Adrenal gland (tissue), 12 donors: Measurements from ENCODE around the gene VAPB. TPM values are rescaled to one million over a fixed set of nuclear protein-coding genes. Genes with fewer than 3 reads are reported as not detected.

Experiments used
- DNase-seq, 7 donors: peaks; one replicate each; pipeline ENCODE4 v3.0.0-alpha.2; 2019 to 2020
- H3K27ac ChIP-seq, 5 donors: fragments of 200-600 bp; sonication (generic) in 4 of 5; 1 replicate in 3 of 5; 2 replicates in 2 of 5; pipeline versions ENCODE4 v1.5.1 to v1.8.0; 2016 to 2020; ENCODE audit warnings: mild to moderate bottlenecking in 1 of 5
- H3K27me3 ChIP-seq: fragments of 200-600 bp; 2 replicates; pipeline ENCODE4 v1.8.0; 2021
- H3K36me3 ChIP-seq, 2 donors: fragments of 200-600 bp; replicated peaks in 1 of 2; 1 replicate in 1 of 2; 2 replicates in 1 of 2; pipeline versions ENCODE4 v1.5.1 to v1.8.0; 2018 to 2022
- H3K4me1 ChIP-seq, 2 donors: fragments of 200-600 bp; replicated peaks in 1 of 2; 1 replicate in 1 of 2; 2 replicates in 1 of 2; pipeline versions ENCODE4 v1.5.1 to v1.8.0; 2018 to 2021
- H3K4me3 ChIP-seq, 4 donors: fragments of 200-600 bp; sonication (generic) in 3 of 4; one replicate each; pipeline ENCODE4 v1.5.1; 2016 to 2018
- H3K9me3 ChIP-seq, 3 donors: fragments of 200-600 bp; sonication (generic) in 1 of 3; replicated peaks in 1 of 3; 1 replicate in 2 of 3; 2 replicates in 1 of 3; pipeline versions ENCODE4 v1.5.1 to v1.8.0; 2016 to 2021
- CTCF ChIP-seq, 6 experiments: fragments of 450-650 bp in 4 of 6; fragments of 200-600 bp in 2 of 6; sonication (generic) in 1 of 6; IDR thresholded peaks; 1 replicate in 5 of 6; 2 replicates in 1 of 6; pipeline versions ENCODE4 v1.5.1 to v1.8.0; 2016 to 2021; ENCODE audit warnings: antibody characterized with exemption in 6 of 6, mild to moderate bottlenecking in 2 of 6, moderate library complexity in 1 of 6
- POLR2A ChIP-seq, 2 donors: fragments of 450-650 bp; IDR thresholded peaks; one replicate each; pipeline ENCODE4 v1.6.1; 2017; ENCODE audit warnings: antibody characterized with exemption in 2 of 2, mild to moderate bottlenecking in 2 of 2, moderate library complexity in 1 of 2
- WGBS, 4 donors: extraction: QIAGEN DNeasy Blood & Tissue Kit in 2 of 4; methylation state at CpG; one replicate each; pipeline versions ENCODE4 v1.1.5 to v1.1.7; 2013 to 2017; 5-methylcytosine and 5-hydroxymethylcytosine counted together
- intact Hi-C, 2 donors: fragments of 100-400 bp; cut with DNase I; formaldehyde crosslinking; loops; one replicate each; pipeline versions ENCODE4 v1.14.1 to v1.15.0; 2022 to 2023
- polyA plus RNA-seq, 3 donors: library from polyadenylated mRNA; stranded (reverse); fragments of 200-250 nt in 2 of 3; fragments of 350-450 nt in 1 of 3; fragmentation: Illumina TruSeq in 1 of 3; extraction: RNeasy Lipid Tissue Mini Kit (QIAGEN cat#74804) in 1 of 3; gene quantifications; one replicate each; pipeline ENCODE4 v1.2.3, GENCODE V29; 2013 to 2014
- total RNA-seq, 9 donors: library from RNA; depleted of rRNA in 4 of 9; stranded (reverse); fragments of >200 nt in 4 of 9; fragments of 120-200 nt in 1 of 9; fragmentation: NEBNext Ultra II Directional in 1 of 9; extraction: Animal tissue kit (Norgen Biotek cat#: 25700) in 1 of 9; gene quantifications; one replicate each; pipeline versions ENCODE4 v1.1.0 to v1.2.4, GENCODE V29; 2013 to 2023
- donor health status: healthy with polysubstance abuse.
- donor health status: Bipolar disorder and iron deficiency.
- donor health status: DM: yes; HTN: yes; CAD: no.
- donor health status: DM: no; HTN: no; CAD: no.
- donor health status: DM: no; HTN: no; CAD: no.
- donor health status: DM: yes; HTN: yes; CAD: no.

The VAPB gene
- total and polyA plus RNA-seq, 12 donors, result 24.6 to 162 (median 40.3) TPM

- DNase-seq, result no peak
- Histone ChIP-seq H3K36me3 (no peaks in the 10 kb centered on the region), H3K9me3 (no peaks in the 10 kb centered on the region), H3K4me3 (no peak overlapping the region), H3K27me3 (no peaks in the 10 kb centered on the region), H3K4me1 (no peaks in the 10 kb centered on the region), H3K27ac (no peak overlapping the region)
- intact Hi-C loops, result no loop called here
- 91 to 95% (median 93%) methylated on average over 6 of the region's 6 CpGs for WGBS, 4 donors
- no peak for TF ChIP-seq CTCF (IDR thresholded peaks at IDR 0.05)
- no peak for TF ChIP-seq POLR2A (IDR thresholded peaks at IDR 0.05)
These were observed 72.9 kb downstream of the VAPB start for GRCh38 chr20:58461899-58462298.

- no peak for TF ChIP-seq POLR2A (IDR thresholded peaks at IDR 0.05)
- intact Hi-C loops, result no loop called here
- WGBS, 4 donors, result 81 to 87% (median 86%) methylated on average over 10 of the region's 10 CpGs
These were observed 74.2 kb downstream of the VAPB start for GRCh38 chr20:58463256-58463655.

GRCh38 chr20:58464838-58465237 is 75.8 kb downstream of the VAPB start:
- Histone ChIP-seq H3K36me3 (no peaks in the 10 kb centered on the region), H3K27ac (no peak overlapping the region), H3K27me3 (no peaks in the 10 kb centered on the region), H3K4me1 (no peaks in the 10 kb centered on the region), H3K4me3 (no peak overlapping the region), H3K9me3 (no peaks in the 10 kb centered on the region)
- 71 to 92% (median 78%) methylated on average over 8 of the region's 8 CpGs for WGBS, 4 donors
- intact Hi-C loops, result no loop called here
- no peak for DNase-seq
- no peak for TF ChIP-seq CTCF (IDR thresholded peaks at IDR 0.05)
- no peak for TF ChIP-seq POLR2A (IDR thresholded peaks at IDR 0.05)

More at GRCh38 chr20:58463256-58463655, 74.2 kb downstream of the VAPB start:
- Histone ChIP-seq H3K27me3 (no peaks in the 10 kb centered on the region), H3K9me3 (no peaks in the 10 kb centered on the region), H3K4me1 (no peaks in the 10 kb centered on the region), H3K4me3 (no peak overlapping the region), H3K27ac (no peak overlapping the region), H3K36me3 (no peaks in the 10 kb centered on the region)
- no peak for DNase-seq

GRCh38 chr20:58466095-58466708 is 77.2 kb downstream of the VAPB start:
- 92 to 96% (median 94%) methylated on average over 27 of the region's 27 CpGs for WGBS, 4 donors
- H3K27me3 ChIP-seq, result no peaks in the 10 kb centered on the region
- intact Hi-C loops, result no loop called here
- no peak overlapping the region for H3K27ac ChIP-seq
- no peaks in the 10 kb centered on the region for H3K36me3 ChIP-seq
- TF ChIP-seq POLR2A (IDR thresholded peaks at IDR 0.05), result no peak
- no peak for TF ChIP-seq CTCF (IDR thresholded peaks at IDR 0.05)
- DNase-seq, result no peak
- H3K4me3 ChIP-seq, result no peak overlapping the region
- no peaks in the 10 kb centered on the region for H3K4me1 ChIP-seq
- no peaks in the 10 kb centered on the region for H3K9me3 ChIP-seq
